Gastroesophageal sphincter (tissue), 4 donors: ENCODE data around the gene MAGEA8. TPM values are rescaled to one million over a fixed set of nuclear protein-coding genes. Genes with fewer than 3 reads are reported as not detected.
"Not testable (repeated sequence)": the region's sequence is repeated elsewhere in the genome, so short reads cannot be mapped to it uniquely, and the experiment has no call there.

Experiments
- ATAC-seq: fragments of 150-250 bp; one replicate; pipeline ENCODE4 v1.9.1; 2016; ENCODE audit warnings: mild to moderate bottlenecking, moderate library complexity
- H3K27ac ChIP-seq, 4 donors: fragments of 200-600 bp; sonication (generic) in 3 of 4; 1 replicate in 3 of 4; 2 replicates in 1 of 4; pipeline ENCODE4 v1.5.1; 2016 to 2019
- H3K27me3 ChIP-seq: fragments of 200-600 bp; sonication (generic); one replicate; pipeline ENCODE4 v1.5.1; 2019
- H3K36me3 ChIP-seq, 2 donors: fragments of 200-600 bp; sonication (generic); one replicate each; pipeline ENCODE4 v1.5.1; 2019; ENCODE audit warnings: control low read depth in 1 of 2
- H3K4me1 ChIP-seq, 3 donors: fragments of 200-600 bp; sonication (generic); 1 replicate in 2 of 3; 2 replicates in 1 of 3; pipeline ENCODE4 v1.5.1; 2016 to 2019; ENCODE audit warnings: control low read depth in 2 of 3
- H3K4me3 ChIP-seq, 2 donors: fragments of 200-600 bp; sonication (generic); one replicate each; pipeline ENCODE4 v1.5.1; 2019; ENCODE audit warnings: mild to moderate bottlenecking in 1 of 2, moderate library complexity in 1 of 2
- H3K9me3 ChIP-seq, 3 donors: fragments of 200-600 bp; sonication (generic); one replicate each; pipeline ENCODE4 v1.5.1; 2017 to 2019; ENCODE audit warnings: control low read depth in 2 of 3
- WGBS, 2 donors: methylation state at CpG; one replicate each; pipeline ENCODE4 v1.1.5; 2018; ENCODE audit warnings: low coverage in 1 of 2; 5-methylcytosine and 5-hydroxymethylcytosine counted together
- total RNA-seq, 4 donors: library from RNA; depleted of rRNA; stranded (reverse); fragments of >200 nt; gene quantifications; one replicate each; pipeline ENCODE4 v1.1.0, GENCODE V29; 2016

Gene MAGEA8
- total RNA-seq, 4 donors from 2014 or later, result not detected

DNA sequence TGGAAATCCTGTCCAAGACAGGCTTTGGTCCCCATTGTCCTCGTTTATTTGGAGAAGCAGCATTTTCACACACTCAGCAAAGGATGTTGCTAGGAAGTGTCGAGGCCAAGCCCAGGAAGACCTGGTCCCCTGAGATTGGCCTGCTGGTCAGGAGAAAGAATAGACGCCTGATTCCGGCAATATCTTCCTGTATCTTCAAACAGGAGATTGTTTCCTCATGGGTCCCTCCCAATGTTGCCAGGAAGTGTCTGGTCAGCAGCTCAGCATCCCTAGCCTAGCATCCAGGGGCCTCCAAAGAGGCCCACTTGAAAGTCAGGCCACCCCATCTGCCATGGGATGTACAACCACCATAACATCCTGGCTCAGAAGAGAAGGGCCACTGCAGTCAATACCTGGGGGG is 50.4 kb downstream of the MAGEA8 start:
- ATAC-seq, H3K27me3 ChIP-seq, H3K27ac ChIP-seq, H3K4me3 ChIP-seq, H3K9me3 ChIP-seq, H3K4me1 ChIP-seq: not testable (repeated sequence)
- 43 to 71% methylated on average over 1 of the region's 4 CpGs for WGBS, 2 donors
- peaks cover 0 to 18% of the 10 kb centered on the region in 2 donors for H3K36me3 ChIP-seq

DNA sequence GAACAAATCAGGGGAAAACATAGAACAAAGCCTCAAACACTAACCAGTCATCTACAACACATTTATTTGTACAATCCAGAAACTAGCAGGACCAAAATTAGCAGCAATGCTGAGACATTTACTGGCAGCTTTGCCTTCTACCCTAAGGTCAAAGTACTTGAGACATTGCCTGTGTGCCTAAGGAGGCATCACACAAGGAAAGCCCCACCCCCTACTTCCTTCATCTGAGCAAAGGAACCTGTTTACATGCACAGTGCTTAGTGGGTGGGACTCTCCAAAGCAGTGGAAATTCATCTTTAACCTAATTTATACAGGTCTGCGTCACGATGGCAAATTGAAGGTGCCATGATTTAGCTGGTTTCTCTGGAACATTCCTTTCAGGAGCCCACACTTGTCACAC is 51.2 kb downstream of the MAGEA8 start:
- not testable (repeated sequence) for ATAC-seq, H3K27ac ChIP-seq, H3K4me1 ChIP-seq, H3K27me3 ChIP-seq, H3K9me3 ChIP-seq, H3K4me3 ChIP-seq
- peaks cover 0 to 18% of the 10 kb centered on the region in 2 donors for H3K36me3 ChIP-seq
- 80% methylated on average over 1 of the region's 2 CpGs; no CpG with 5 or more reads in 1 of the 2 donors for WGBS, 2 donors

DNA sequence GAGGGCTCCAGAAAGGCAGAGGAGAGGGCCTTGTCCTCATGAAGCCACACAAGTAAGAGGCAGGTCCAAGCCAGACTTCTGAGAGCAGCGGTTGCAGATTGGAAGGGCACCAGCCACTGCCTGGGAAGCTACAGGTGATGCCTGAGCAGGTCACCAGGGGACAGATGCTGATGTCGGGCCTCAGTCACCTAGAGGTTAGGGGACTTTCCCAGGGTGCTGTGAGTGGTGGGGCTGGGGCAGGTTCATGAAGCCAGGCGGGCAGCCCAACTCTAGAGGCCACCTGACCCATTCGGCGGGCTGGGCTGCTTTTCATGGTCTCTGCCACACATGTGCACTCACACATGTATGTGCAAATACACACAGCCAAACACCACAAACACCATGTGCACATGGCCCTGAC is 52.0 kb downstream of the MAGEA8 start:
- ATAC-seq, H3K9me3 ChIP-seq, H3K27ac ChIP-seq, H3K4me3 ChIP-seq, H3K27me3 ChIP-seq, H3K4me1 ChIP-seq: not testable (repeated sequence)
- no CpG with 5 or more reads among the region's 5 CpGs for WGBS, 2 donors
- H3K36me3 ChIP-seq, result peaks cover 0 to 18% of the 10 kb centered on the region in 2 donors

DNA sequence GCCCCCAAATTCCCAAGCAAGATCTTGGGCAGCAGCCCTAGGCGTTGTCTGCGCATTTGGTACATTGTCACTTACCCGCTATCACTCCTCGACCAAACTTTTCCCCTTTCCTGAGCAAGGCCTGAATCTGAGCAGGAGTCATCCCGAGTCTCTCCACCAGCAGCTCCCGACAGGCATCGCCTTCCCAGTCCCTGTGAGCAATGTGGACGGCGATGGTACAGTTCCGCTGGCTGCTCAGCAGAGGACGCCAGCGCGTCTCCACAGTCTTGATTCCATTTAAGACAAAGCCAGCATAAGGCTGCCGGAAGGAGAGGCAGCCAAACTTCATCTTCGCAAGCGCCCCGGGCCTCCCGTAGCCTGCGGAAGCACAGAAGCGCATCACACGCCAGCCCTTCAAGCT is 52.6 kb downstream of the MAGEA8 start:
- H3K27ac ChIP-seq, H3K4me1 ChIP-seq, H3K27me3 ChIP-seq, ATAC-seq, H3K9me3 ChIP-seq, H3K4me3 ChIP-seq: not testable (repeated sequence)
- H3K36me3 ChIP-seq, result peaks cover 0 to 18% of the 10 kb centered on the region in 2 donors
- WGBS, 2 donors, result no CpG with 5 or more reads among the region's 21 CpGs

Other genes starting within 250 kb of the MAGEA8 start
- gene TMEM185A, start 249.4 kb upstream of the MAGEA8 start, total RNA-seq, result 10 to 100 TPM; 15.9 to 25.2 (median 20.4) TPM
- gene MAGEA11, start 169.1 kb upstream of the MAGEA8 start, total RNA-seq, result not detected
- 1 to 10 TPM; 1.5 to 2.3 (median 2.0) TPM for gene HSFX1, start 107.1 kb upstream of the MAGEA8 start, total RNA-seq
- not detected for gene MAGEA9, start 99.3 kb upstream of the MAGEA8 start, total RNA-seq
- not detected for gene HSFX4, start 48.4 kb downstream of the MAGEA8 start, total RNA-seq
- 10 to 100 TPM; 14.8 to 21.0 (median 17.5) TPM for gene EOLA2, start 57.3 kb downstream of the MAGEA8 start, total RNA-seq